Measurements from ENCODE around the gene P2RY2. TPM values are rescaled to one million over a fixed set of nuclear protein-coding genes. Genes with fewer than 3 reads are reported as not detected.

The P2RY2 gene
- total RNA-seq, 1 experiment from 2014 or later, result 22.5 TPM

GRCh38 chr11:73178681-73179080 is 39.4 kb upstream of the P2RY2 start:
- no peak overlapping the region for H2AFZ ChIP-seq
- peaks cover 22% of the 10 kb centered on the region for H3K4me1 ChIP-seq (replicated peaks; ENCODE audit: insufficient read depth)
- no peak for DNase-seq
- H3K36me3 ChIP-seq (ENCODE audit: low read depth), result no peaks in the 10 kb centered on the region
- POLR2A ChIA-PET (ENCODE audit: unreplicated experiment), result interaction anchor here (0.5 to 0.7 kb wide), 2 partner anchors 32 to 62 kb away, joined by 5 to 11 read pairs; no protein-coding TSS in a partner anchor
- TF ChIP-seq EZH2 (IDR thresholded peaks at IDR 0.05; ENCODE audit: low read depth) (no peak), CTCF (conservative IDR thresholded peaks at IDR 0.05) (no peak)
- no peaks in the 10 kb centered on the region for H3K9me2 ChIP-seq (ENCODE audit: insufficient read depth)
- H3K9me3 ChIP-seq (ENCODE audit: insufficient read depth, low read depth), result peaks cover 5% of the 10 kb centered on the region; the same call in 1 of the 2 replicates
- intact Hi-C loops (cut with micrococcal nuclease; ENCODE audit: unreplicated experiment), result loop anchor here (1.0 to 2.0 kb wide), 7 partner anchors 36 to 708 kb away; partner anchors contain the start of gene FCHSD2
- H3K27me3 ChIP-seq (ENCODE audit: insufficient read depth, low read depth), result no peaks in the 10 kb centered on the region
- no peak overlapping the region for H3K4me2 ChIP-seq
- H4K20me1 ChIP-seq (ENCODE audit: insufficient read depth), result no peaks in the 10 kb centered on the region
- no peaks in the 10 kb centered on the region for H3K79me2 ChIP-seq (ENCODE audit: low read depth)
- peaks cover 12% of the 10 kb centered on the region for H3F3A ChIP-seq (ENCODE audit: insufficient read depth, low read depth)
- H3K27ac ChIP-seq, result no peak overlapping the region
- CTCF ChIA-PET, result interaction anchor here (0.6 to 4.2 kb wide), 6 partner anchors 50 to 454 kb away, joined by 3 to 22 read pairs (median 8); no protein-coding TSS in a partner anchor
- BruUV-seq (replicated peaks), result no TSS peak
- H3K4me3 ChIP-seq, result no peak overlapping the region

- intact Hi-C loops (cut with micrococcal nuclease; ENCODE audit: unreplicated experiment), result no loop called here
- Histone ChIP-seq H3F3A (ENCODE audit: insufficient read depth, low read depth) (peaks cover 41% of the 10 kb centered on the region), H3K9me3 (ENCODE audit: insufficient read depth, low read depth) (peaks cover 5% of the 10 kb centered on the region; the same call in 1 of the 2 replicates), H4K20me1 (ENCODE audit: insufficient read depth) (no peaks in the 10 kb centered on the region), H2AFZ (no peak overlapping the region), H3K4me3 (no peak overlapping the region), H3K36me3 (ENCODE audit: low read depth) (no peaks in the 10 kb centered on the region), H3K27me3 (ENCODE audit: insufficient read depth, low read depth) (no peaks in the 10 kb centered on the region), H3K27ac (no peak overlapping the region), H3K4me2 (no peak overlapping the region), H3K79me2 (ENCODE audit: low read depth) (no peaks in the 10 kb centered on the region), H3K4me1 (replicated peaks; ENCODE audit: insufficient read depth) (peaks cover 36% of the 10 kb centered on the region), H3K9me2 (ENCODE audit: insufficient read depth) (no peaks in the 10 kb centered on the region)
- POLR2A ChIA-PET (ENCODE audit: unreplicated experiment), result no interaction called here
- DNase-seq, result no peak
- CTCF ChIA-PET, result interaction anchor here (0.9 kb wide), 1 partner anchor 106 kb away, joined by 5 read pairs; no protein-coding TSS in a partner anchor
- no TSS peak for BruUV-seq (replicated peaks)
- TF ChIP-seq CTCF (conservative IDR thresholded peaks at IDR 0.05), result no peak
- no peak for TF ChIP-seq EZH2 (IDR thresholded peaks at IDR 0.05; ENCODE audit: low read depth)
Measured at GRCh38 chr11:73182824-73183321, 35.2 kb upstream of the P2RY2 start.

DNA sequence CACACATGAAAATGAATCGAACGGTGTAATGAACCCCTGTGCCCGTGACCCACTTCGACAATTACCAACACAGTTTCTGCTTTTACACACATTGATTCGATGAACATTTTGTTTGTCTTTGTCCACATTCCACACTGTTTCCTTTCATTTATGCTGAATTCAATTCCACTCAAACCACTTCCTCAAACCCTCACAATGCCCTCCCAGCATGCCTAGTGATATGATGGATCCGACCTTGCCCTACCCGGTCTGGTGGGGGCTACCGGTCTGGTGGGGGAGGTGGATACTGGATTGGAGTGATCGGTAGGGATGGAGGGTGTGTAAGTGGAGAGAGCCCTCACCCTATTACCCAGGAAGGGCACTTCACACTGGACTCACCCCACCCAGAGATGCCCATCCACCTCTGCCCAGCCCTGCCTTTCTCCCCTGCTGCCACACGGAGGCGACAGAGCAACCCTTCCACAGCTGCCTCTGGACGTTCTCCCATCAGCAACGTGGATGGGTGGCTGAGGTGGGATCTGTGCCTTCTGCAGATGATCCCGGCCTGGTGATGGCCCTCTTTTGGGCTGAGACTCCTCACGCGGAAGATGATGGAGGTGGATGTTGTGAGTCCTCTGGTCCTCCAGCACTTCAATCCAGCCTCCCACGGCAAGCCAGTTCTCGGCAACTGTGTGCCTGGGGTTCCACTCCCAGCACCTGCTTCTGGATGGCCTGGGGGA is 33.0 kb upstream of the P2RY2 start:
- DNase-seq, result peak; percentile 80 to 88
- Histone ChIP-seq H3K79me2 (ENCODE audit: low read depth) (no peaks in the 10 kb centered on the region), H3K9me2 (ENCODE audit: insufficient read depth) (no peaks in the 10 kb centered on the region), H3K36me3 (ENCODE audit: low read depth) (no peaks in the 10 kb centered on the region), H3K27me3 (ENCODE audit: insufficient read depth, low read depth) (no peaks in the 10 kb centered on the region), H3K9me3 (ENCODE audit: insufficient read depth, low read depth) (peaks cover 5% of the 10 kb centered on the region; the same call in 1 of the 2 replicates), H3K27ac (peak overlapping the region; percentile 82), H3K4me3 (peak overlapping the region; percentile 36; the same call in 1 of the 2 replicates), H4K20me1 (ENCODE audit: insufficient read depth) (no peaks in the 10 kb centered on the region), H3F3A (ENCODE audit: insufficient read depth, low read depth) (peaks cover 41% of the 10 kb centered on the region), H2AFZ (peak overlapping the region; percentile 44; the same call in 1 of the 2 replicates), H3K4me2 (peak overlapping the region; percentile 69), H3K4me1 (replicated peaks; ENCODE audit: insufficient read depth) (peaks cover 49% of the 10 kb centered on the region)
- POLR2A ChIA-PET (ENCODE audit: unreplicated experiment), result interaction anchor here (0.6 to 1.6 kb wide), 5 partner anchors 9 to 373 kb away, joined by 3 to 9 read pairs (median 6); no protein-coding TSS in a partner anchor
- TF ChIP-seq EZH2 (IDR thresholded peaks at IDR 0.05; ENCODE audit: low read depth) (no peak), CTCF (conservative IDR thresholded peaks at IDR 0.05) (peak; percentile 96)
- BruUV-seq (replicated peaks), result TSS peak; percentile 52
- intact Hi-C loops (cut with micrococcal nuclease; ENCODE audit: unreplicated experiment), result loop anchor here (1.0 kb wide), 5 partner anchors 33 to 150 kb away; partner anchors contain the start of gene P2RY2
- CTCF ChIA-PET, result interaction anchor here (0.5 to 2.5 kb wide), 15 partner anchors 7 to 460 kb away, joined by 3 to 21 read pairs (median 6); partner anchors contain the start of gene P2RY6

Data from PC-9 (cell line).